NB4 (cell line): ENCODE data around the gene DLL1.

Experiments
- CTCF ChIP-seq: IDR thresholded peaks from one replicate; pipeline ENCODE4 v1.5.1; 2012; ENCODE audit warnings: low read depth, low read length
- POLR2A ChIP-seq: IDR thresholded peaks from 2 replicates; pipeline ENCODE4 v1.6.1; 2011; ENCODE audit warnings: mild to moderate bottlenecking; ENCODE audit not compliant: insufficient read length; ENCODE audit errors: extremely low read depth

GRCh38 chr6:170292111-170292406 is 1.2 kb upstream of the DLL1 start:
- TF ChIP-seq POLR2A: no peak
- no peak for TF ChIP-seq CTCF
